GOT3 (cell line): ENCODE data around the gene LYZL1.
"Not testable (repeated sequence)": the region's sequence is repeated elsewhere in the genome, so short reads cannot be mapped to it uniquely, and the experiment has no call there.

ENCODE experiments used
- DNase-seq: peaks from one replicate; lab custom pipeline; 2025; ENCODE audit warnings: mixed read lengths; lab: John Stamatoyannopoulos, UW

Gene LYZL1

DNA sequence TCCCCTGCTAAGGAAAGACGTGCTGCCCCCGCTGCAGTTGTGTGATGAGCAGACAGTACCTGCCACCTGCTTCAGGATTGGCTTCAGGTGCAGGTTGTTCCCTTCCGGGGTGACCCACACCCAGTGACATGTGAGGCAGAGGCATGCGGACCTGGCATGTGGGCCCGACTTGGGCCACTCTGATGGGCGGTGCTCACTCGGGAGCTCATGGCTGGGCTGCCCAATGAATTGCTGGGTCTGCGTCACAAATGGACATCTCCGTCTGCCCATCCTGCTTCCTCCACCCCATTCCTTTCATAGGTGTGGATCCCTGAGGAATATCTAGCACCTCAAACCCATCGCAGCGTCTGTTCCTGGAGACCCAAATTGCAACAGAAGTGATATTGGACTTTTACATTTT is 19.3 kb downstream of the LYZL1 start:
- DNase-seq = not testable (repeated sequence)

- DNase-seq = no peak
Measured at GRCh38 chr10:29309465-29309864, 20.6 kb downstream of the LYZL1 start.

- not testable (repeated sequence) for DNase-seq
Measured at GRCh38 chr10:29310463-29310862, 21.6 kb downstream of the LYZL1 start.

GRCh38 chr10:29313071-29313470 is 24.2 kb downstream of the LYZL1 start:
- DNase-seq = no peak

GRCh38 chr10:29314726-29315125 is 25.9 kb downstream of the LYZL1 start:
- DNase-seq = no peak

DNA sequence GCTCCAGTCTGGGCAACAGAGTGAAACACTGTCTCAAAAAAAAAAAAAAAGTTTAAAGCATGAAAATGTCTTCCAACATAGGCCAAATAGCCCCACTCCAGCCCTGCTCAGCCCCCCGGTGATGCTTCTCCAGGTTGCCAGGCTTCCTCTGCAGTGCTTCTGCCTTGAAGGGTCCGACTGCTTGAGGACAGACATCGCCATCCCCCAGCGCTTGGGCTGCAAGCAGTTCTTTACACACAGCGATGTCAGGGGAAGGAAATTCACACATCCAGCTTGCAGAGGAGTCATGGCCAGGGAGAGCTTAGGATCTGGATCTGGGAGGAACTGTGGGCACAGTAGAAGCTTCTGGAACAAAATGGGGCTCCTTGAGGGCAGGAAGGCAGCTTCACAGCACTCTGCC is 26.9 kb downstream of the LYZL1 start:
- DNase-seq = no peak

DNA sequence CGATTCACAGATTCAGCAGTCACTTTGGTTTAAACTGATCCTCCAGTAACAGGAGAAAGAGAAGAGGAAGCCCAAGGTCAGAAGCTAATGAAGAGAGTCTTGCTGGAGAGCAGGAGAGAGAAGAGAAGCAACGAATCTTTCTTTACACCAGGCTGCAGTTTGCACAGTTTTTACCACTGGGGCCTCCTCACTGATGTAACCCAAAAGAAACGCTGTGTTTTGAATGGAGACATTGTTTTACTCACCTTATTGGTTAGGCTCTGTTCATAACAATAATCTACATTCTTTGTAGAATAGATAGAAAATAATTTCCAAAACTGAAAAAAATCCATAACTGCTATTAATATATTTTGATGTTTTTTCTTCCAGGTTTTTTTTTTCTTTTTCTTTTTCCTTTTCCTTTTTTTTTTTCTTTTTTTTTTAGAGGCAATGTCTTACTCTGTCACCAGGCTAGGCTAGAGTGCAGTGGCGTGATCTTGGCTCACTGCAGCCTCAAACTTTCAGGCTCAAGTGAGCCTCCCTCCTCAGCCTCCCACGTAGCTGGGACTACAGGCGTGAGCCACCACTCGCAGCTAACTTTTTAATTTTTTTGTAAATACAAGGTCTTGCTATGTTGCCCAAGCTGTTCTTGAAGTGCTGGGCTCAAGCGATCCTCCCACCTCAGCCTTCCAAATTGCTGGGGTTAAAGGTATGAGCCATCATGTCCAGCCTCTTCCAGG is 27.6 kb downstream of the LYZL1 start:
- no peak for DNase-seq

DNA sequence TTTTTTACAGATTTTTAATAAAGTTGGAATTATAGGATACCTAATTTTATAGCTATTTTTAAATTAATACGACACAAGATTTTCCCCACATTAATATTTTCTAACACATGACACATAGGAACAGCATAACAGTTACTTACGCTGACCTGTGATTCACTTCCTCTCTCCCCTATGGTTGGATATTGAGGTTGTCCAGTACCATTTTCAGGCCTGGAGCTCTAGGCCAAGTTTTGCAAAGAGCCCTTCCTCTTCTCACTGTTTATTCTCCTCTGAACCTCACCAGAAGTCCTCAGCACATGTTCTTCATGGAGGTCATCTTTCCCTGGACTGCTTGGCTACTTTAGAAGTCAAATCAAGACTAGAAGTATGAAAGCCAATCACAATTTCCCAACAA is 28.2 kb downstream of the LYZL1 start:
- no peak for DNase-seq

DNA sequence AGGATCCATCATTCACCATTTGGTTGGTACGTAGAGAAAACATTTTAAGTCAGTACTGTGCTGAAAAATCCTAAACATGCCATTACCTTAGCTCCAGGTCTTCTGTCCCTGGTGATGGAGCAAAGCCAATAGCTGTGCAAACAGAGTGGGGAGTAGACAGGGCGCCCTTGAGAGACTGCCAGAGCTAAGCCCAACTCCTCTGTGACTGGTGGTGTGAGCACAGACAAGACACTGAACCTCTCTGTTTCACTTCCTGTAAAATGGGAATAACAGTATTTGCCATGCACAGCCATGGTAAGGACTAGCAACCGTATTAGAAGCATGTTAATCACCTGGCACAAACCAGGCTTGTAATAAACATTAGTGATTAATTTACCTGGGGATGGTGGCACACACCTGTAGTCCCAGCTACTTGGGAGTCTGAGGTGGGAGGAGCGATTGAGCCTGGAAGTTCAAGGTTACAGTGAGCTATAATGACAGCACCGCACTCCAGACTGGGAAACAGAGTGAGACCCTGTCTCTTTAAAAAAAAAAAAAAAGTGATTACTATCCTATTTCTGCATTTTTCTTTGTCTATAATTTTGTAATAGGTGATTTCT is 28.7 kb downstream of the LYZL1 start:
- DNase-seq = no peak

DNA sequence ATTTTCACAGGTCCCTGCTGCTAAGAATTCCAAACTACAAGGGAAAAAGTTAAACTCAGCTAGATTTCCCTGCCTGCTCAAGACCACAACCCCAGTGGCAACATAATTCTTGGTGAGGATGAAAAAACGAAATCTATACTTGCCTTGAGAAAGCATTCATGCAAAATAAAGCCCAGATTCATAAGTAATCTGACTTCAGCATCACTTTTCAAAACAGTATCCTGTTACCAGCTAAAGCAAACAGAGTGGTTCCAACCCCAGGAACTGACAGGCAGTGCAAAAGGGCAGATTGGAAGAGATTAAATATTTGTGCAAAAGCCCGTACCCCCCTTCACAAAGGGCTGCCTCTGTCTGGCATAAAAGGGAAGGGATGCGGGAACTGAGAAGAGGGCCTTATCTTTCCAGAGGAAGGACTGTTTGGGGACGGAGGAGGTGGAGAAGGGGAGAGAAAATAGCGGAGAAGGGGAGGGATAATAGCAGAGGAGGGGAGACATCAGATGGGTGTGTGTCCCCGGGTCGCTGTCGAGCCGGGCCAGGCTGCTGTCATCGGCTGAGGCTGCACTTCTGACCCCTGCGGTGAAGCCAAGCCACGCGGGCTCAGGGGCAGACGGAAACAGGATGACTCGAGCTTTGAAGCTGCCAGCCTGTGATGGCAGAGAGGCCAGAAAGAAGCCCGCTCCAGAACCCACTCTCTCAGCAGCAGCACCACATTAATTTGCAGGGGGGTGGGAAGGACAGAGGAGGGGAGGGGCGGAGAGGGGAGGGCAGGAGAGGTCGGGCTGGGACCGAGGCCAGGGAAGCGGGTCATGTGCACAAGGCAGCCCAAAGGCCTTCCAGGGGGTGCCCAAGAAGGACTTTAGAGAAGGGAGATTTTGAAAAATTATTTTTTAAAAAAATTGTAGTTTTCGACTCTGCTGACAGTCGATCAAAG is 29.5 kb downstream of the LYZL1 start:
- not testable (repeated sequence) for DNase-seq

GRCh38 chr10:29319205-29319781 is 30.4 kb downstream of the LYZL1 start:
- no peak for DNase-seq

DNA sequence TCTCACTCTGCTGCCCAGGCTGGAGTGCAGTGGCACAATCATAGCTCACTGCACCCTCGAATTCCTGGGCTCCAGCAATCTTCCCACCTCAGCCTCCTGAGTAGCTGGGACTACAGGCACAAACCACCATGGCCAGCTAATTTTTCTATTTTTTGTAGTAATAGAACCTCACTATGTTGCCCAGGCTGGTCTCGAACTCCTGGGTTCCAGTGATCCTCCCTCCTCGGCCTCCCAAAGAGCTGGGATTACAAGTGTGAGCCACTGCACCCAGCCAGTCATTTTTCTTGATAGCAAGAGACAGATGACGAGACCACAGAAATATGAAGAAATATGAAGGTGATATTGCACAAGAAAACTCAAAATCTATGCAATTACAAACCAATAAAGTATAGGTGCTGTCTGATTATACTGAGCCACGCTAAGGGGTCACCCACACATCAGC is 31.8 kb downstream of the LYZL1 start:
- not testable (repeated sequence) for DNase-seq

DNA sequence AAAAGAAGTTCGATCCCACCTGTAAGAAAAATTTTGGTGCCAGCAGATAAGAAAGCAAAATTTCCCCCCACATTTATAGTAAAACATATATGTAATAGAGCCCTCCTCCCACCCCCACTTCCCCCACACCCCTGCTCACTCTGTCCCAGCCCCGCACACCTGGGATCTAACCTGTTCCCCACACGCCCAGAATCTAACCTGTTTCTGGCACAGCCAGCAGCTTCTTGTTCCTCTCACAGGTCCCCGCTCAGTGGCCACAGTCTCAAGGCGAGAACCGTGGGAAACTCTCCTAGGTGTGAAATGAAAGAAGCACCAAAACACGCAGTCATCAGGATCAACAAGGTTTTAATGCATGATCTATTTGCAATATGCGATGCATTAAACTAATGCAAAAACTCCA is 32.8 kb downstream of the LYZL1 start:
- no peak for DNase-seq

- DNase-seq = no peak
Measured at GRCh38 chr10:29322918-29323317, 34.0 kb downstream of the LYZL1 start.

GRCh38 chr10:29323367-29323766 is 34.5 kb downstream of the LYZL1 start:
- DNase-seq = no peak

DNA sequence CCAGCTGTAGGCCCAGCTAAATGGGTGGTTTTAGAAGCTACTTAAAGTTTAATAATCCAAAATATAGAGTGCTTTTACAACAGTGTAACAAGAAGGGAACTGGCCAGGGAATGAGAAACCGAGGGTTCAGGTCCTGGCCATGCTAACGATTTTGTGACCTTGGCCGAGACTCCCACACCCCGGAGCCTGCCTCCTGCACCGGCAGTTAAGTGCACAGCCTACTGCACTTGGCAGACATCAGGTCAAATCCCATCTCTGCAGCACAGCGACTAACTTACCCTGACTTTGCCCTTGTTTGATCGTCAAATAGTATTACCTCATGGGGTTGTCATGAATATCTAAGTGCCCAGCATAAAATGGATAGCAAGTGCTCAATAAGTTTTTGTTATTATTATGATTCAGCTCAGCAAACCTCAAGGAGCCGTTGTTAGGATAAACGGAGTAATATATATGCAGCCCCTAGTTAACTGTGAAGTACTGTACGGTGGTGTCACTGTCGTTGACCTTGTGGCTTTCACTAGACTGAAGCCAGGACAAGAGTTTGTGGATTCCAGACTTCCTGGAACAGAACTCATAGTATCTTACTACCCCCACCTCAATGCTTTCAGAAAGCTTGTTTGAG is 35.5 kb downstream of the LYZL1 start:
- DNase-seq = no peak

- DNase-seq = no peak
Measured at GRCh38 chr10:29326299-29326698, 37.4 kb downstream of the LYZL1 start.

GRCh38 chr10:29326886-29327745 is 38.2 kb downstream of the LYZL1 start:
- no peak for DNase-seq

- DNase-seq = no peak
Measured at GRCh38 chr10:29327746-29328102, 38.9 kb downstream of the LYZL1 start.

DNA sequence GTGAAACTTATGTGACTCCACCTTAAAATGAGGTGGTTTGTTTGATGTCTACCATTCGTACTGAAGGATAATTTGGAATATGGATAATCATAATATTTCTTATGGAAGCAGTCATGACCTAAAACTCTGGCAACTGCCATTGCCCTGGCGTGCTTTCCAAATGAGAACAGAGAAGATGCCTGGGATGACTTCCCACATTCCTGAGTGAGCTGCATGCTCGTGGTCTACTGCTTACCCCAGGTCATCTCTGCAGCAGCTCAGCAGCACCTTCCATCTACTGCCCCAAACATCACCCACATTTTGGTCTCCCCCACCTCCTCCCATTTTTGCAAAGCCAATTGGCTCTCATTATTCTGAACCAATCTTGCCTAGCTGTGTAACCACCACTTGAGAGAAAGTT is 40.1 kb downstream of the LYZL1 start:
- no peak for DNase-seq

DNA sequence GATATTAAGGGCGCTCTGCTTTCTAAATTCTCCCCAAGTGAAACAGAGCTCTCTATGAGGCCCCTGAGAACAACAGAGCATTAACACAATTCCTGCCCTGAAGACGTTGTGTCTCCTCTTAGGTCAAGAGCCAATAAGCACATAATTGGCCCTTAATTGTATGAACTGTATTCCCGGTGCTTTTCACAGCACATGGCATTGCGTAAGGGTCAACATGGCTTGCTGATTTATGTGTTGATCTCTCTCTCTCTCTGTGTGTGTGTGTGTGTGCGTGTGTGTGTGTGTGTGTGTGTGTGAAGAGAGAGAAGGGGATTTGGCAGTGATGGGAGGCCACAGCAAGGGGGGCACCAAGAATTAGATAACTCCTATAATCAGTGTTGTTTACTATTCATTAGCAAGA is 40.5 kb downstream of the LYZL1 start:
- no peak for DNase-seq
